Nephron progenitor cell (in vitro differentiated cells): ENCODE measurements around the gene LST1.

Experiments
- DNase-seq: peaks from one replicate; pipeline ENCODE4 v3.0.0; 2021
- H3K27ac Mint-ChIP-seq: 2 replicates; pipeline ENCODE4 v1.8.0; 2021; ENCODE audit warnings: mild to moderate bottlenecking, moderate library complexity, mixed read lengths
- H3K27me3 Mint-ChIP-seq: 2 replicates; pipeline ENCODE4 v1.8.0; 2021; ENCODE audit warnings: mild to moderate bottlenecking, low read depth, mixed read lengths; ENCODE audit not compliant: poor library complexity
- H3K36me3 Mint-ChIP-seq: 2 replicates; pipeline ENCODE4 v1.8.0; 2021; ENCODE audit warnings: low read depth, mixed read lengths
- H3K4me1 Mint-ChIP-seq: 2 replicates; pipeline ENCODE4 v1.8.0; 2021; ENCODE audit warnings: mixed read lengths
- H3K4me3 Mint-ChIP-seq: 2 replicates; pipeline ENCODE4 v1.8.0; 2021; ENCODE audit warnings: mild to moderate bottlenecking, moderate library complexity, mixed read lengths
- H3K9me3 Mint-ChIP-seq: 2 replicates; pipeline ENCODE4 v1.8.0; 2021; ENCODE audit warnings: mild to moderate bottlenecking, moderate library complexity, mixed read lengths
- TF ChIP-seq, protein P1 (sequence below): fragments of 200-600 bp; sonication (generic); IDR thresholded peaks from 2 replicates; pipeline ENCODE4 v1.5.0; 2021; ENCODE audit warnings: antibody characterized with exemption

Gene LST1

DNA sequence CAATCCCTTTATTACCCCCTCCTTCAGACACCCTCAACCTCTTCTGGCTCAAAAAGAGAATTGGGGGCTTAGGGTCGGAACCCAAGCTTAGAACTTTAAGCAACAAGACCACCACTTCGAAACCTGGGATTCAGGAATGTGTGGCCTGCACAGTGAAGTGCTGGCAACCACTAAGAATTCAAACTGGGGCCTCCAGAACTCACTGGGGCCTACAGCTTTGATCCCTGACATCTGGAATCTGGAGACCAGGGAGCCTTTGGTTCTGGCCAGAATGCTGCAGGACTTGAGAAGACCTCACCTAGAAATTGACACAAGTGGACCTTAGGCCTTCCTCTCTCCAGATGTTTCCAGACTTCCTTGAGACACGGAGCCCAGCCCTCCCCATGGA is 8.5 kb upstream of the LST1 start:
- no peak overlapping the region for H3K4me3 Mint-ChIP-seq
- H3K27ac Mint-ChIP-seq: no peak overlapping the region
- peaks cover 60% of the 10 kb centered on the region for H3K4me1 Mint-ChIP-seq
- no peaks in the 10 kb centered on the region for H3K36me3 Mint-ChIP-seq
- TF ChIP-seq, protein P1, sequence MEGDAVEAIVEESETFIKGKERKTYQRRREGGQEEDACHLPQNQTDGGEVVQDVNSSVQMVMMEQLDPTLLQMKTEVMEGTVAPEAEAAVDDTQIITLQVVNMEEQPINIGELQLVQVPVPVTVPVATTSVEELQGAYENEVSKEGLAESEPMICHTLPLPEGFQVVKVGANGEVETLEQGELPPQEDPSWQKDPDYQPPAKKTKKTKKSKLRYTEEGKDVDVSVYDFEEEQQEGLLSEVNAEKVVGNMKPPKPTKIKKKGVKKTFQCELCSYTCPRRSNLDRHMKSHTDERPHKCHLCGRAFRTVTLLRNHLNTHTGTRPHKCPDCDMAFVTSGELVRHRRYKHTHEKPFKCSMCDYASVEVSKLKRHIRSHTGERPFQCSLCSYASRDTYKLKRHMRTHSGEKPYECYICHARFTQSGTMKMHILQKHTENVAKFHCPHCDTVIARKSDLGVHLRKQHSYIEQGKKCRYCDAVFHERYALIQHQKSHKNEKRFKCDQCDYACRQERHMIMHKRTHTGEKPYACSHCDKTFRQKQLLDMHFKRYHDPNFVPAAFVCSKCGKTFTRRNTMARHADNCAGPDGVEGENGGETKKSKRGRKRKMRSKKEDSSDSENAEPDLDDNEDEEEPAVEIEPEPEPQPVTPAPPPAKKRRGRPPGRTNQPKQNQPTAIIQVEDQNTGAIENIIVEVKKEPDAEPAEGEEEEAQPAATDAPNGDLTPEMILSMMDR: no peak
- no peak for DNase-seq
- H3K9me3 Mint-ChIP-seq: no peaks in the 10 kb centered on the region
- H3K27me3 Mint-ChIP-seq: peaks cover 50% of the 10 kb centered on the region

DNA sequence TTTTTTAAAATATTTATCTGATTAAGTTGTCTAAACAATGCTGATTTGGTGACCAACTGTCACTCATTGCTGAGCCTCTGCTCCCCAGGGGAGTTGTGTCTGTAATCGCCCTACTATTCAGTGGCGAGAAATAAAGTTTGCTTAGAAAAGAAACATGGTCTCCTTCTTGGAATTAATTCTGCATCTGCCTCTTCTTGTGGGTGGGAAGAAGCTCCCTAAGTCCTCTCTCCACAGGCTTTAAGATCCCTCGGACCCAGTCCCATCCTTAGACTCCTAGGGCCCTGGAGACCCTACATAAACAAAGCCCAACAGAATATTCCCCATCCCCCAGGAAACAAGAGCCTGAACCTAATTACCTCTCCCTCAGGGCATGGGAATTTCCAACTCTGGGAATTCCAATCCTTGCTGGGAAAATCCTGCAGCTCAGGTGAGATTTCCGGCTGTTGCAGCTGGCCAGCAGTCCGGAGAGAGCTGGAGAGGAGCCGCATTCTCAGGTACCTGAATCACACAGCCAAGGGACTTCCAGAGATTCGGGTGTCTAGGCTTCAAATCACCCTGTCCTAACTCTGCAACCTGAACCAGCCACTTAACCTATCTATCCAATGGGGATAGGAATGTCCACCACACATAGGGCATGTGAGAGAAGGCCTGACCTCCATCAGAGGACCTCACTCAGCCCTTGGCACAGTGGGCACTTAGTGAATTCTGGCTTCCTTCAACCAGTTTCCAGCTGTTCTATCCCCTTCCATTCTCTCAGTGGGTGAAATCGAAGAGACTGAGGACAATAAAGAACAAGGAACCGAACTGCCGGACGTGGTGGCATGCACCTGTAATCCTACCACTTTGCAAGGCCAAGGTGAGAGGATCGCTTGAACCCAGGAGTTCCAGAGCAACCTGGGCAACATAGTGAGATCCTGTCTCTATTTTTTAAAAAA is 7.6 kb upstream of the LST1 start:
- peak overlapping the region; percentile 72 for H3K27ac Mint-ChIP-seq
- peaks cover 60% of the 10 kb centered on the region for H3K4me1 Mint-ChIP-seq
- TF ChIP-seq, protein P1: no peak

DNA sequence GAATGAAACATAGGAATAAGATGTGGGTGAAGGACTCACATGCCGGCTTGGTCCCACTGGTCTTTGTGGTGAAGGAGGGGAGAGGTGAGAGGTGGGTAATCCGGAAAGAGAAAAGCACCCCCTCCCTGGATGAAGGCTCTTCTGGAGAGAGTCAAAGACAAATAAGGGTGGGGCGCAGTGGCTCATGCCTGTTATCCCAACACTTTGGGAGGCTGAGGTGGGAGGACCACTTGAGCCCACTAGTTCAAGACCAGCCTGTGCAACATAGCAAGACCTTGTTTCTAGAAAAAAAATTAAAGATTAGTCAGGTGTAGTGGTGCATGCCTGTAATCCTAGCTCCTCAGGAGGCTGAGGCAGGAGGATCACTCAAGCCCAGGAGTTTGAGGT is 7.0 kb upstream of the LST1 start:
- Mint-ChIP-seq H3K9me3 (no peaks in the 10 kb centered on the region), H3K27ac (no peak overlapping the region), H3K4me1 (peaks cover 55% of the 10 kb centered on the region), H3K36me3 (no peaks in the 10 kb centered on the region), H3K4me3 (no peak overlapping the region), H3K27me3 (peaks cover 49% of the 10 kb centered on the region)
- TF ChIP-seq, protein P1: no peak
- no peak for DNase-seq

More for the DNA sequence above, 7.6 kb upstream of the LST1 start:
- H3K9me3 Mint-ChIP-seq: no peaks in the 10 kb centered on the region
- peaks cover 54% of the 10 kb centered on the region for H3K27me3 Mint-ChIP-seq
- no peak overlapping the region for H3K4me3 Mint-ChIP-seq
- no peak for DNase-seq
- H3K36me3 Mint-ChIP-seq: no peaks in the 10 kb centered on the region

DNA sequence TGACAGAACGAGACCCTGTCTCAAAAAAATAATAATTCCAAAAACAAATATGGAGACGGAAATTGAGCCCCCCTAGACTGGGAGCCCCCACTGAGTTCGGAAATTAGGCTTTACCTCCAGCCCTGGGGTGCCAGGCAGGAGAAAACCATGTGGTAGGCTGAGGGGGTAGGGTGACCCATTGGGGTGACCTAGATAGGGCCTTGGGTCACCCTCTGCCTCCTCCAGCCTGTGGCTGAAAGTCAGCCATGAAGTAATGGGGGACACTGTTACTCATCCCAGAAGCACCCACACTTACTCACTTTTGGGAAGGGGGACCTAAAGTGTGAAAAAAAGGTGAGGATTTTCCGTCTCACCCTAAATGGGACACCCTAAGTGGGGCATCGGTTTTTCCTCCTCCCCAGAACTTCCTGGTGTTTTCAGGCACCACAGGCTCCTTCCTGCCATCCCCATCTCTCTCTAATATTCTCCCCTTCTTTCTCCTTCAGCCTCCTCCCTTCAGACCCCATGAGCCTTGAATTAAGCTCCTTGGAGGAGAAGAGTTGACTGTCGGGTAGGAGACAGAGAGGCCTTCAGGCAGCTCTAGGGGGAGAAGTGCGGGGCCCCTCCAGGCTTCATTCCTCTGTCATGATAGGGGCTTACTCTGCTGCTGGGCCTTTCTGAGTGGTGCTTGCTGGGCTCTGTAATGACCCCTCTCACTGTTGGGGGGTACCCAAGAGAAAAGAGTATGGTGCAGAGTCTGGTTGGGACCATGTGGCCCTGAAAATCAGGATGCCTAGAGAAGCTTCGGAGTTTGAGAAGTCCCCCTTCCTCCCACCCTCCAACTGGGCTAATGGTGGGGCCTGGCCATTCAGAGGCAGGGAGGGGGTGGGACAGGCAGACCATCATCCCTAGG is 6.3 kb upstream of the LST1 start:
- Mint-ChIP-seq H3K36me3 (no peaks in the 10 kb centered on the region), H3K4me1 (peaks cover 51% of the 10 kb centered on the region), H3K27ac (no peak overlapping the region), H3K27me3 (peaks cover 47% of the 10 kb centered on the region), H3K4me3 (peak overlapping the region; percentile 98), H3K9me3 (no peaks in the 10 kb centered on the region)
- TF ChIP-seq, protein P1: no peak
- no peak for DNase-seq

DNA sequence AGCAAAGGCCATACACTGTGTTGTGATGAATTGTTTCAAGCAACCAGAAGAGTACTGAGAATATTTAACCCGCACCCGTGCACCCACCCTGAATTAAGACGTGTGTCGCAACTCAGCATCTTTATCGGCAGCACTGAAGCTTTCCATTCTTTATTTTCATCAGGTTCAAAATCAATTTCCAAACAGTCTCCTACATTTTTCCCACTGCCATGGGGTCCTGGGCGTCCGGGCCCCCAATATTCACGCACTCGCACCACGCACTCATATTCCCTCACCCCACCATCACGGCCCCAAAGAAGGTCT is 5.7 kb upstream of the LST1 start:
- Mint-ChIP-seq H3K27me3 (peaks cover 45% of the 10 kb centered on the region), H3K4me1 (peaks cover 49% of the 10 kb centered on the region), H3K27ac (no peak overlapping the region), H3K36me3 (no peaks in the 10 kb centered on the region), H3K4me3 (peak overlapping the region; percentile 98), H3K9me3 (no peaks in the 10 kb centered on the region)
- TF ChIP-seq, protein P1: no peak
- DNase-seq: no peak
